Activated naive CD8-positive, alpha-beta T cell (primary cell): Measurements from ENCODE around the gene OCSTAMP.

Experiments used
- H3K27ac Mint-ChIP-seq: one replicate; pipeline ENCODE4 v1.8.0; 2021; ENCODE audit warnings: mixed read lengths
- H3K27me3 Mint-ChIP-seq: one replicate; pipeline ENCODE4 v1.8.0; 2021; ENCODE audit warnings: mixed read lengths
- H3K36me3 Mint-ChIP-seq: one replicate; pipeline ENCODE4 v1.8.0; 2021; ENCODE audit warnings: mixed read lengths
- H3K4me1 Mint-ChIP-seq: one replicate; pipeline ENCODE4 v1.8.0; 2021; ENCODE audit warnings: low read depth, mixed read lengths
- H3K4me3 Mint-ChIP-seq: one replicate; pipeline ENCODE4 v1.8.0; 2021; ENCODE audit warnings: mild to moderate bottlenecking, mixed read lengths
- H3K9me3 Mint-ChIP-seq: one replicate; pipeline ENCODE4 v1.8.0; 2021; ENCODE audit warnings: low read depth, mixed read lengths

OCSTAMP gene

GRCh38 chr20:46580613-46581205 lies 30.3 kb upstream of the OCSTAMP start:
- Mint-ChIP-seq H3K36me3 (peaks cover 2% of the 10 kb centered on the region), H3K27me3 (peaks cover 13% of the 10 kb centered on the region), H3K27ac (no peak overlapping the region), H3K4me1 (no peaks in the 10 kb centered on the region), H3K4me3 (no peak overlapping the region), H3K9me3 (no peaks in the 10 kb centered on the region)

DNA sequence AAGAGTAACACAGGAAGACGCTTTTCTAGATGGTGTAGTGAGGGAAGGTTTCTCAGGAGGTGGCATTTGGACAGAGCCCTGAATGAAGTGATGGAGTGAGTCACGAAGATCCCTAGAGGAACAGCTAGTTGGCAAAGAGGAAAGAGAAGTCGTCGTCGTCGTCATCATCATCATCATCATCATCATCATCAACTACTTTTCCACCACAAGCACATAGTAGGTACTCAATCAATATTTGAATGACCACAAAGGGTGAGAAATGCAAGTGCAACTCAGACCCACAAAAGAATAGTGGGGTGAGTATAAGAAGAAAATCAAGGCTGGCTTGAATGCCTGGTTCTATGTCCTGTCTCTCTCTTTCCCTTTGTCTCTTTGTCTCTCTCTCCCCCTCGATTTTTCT lies 28.3 kb upstream of the OCSTAMP start:
- no peaks in the 10 kb centered on the region for H3K9me3 Mint-ChIP-seq
- H3K4me1 Mint-ChIP-seq: no peaks in the 10 kb centered on the region
- no peak overlapping the region for H3K27ac Mint-ChIP-seq
- H3K4me3 Mint-ChIP-seq: no peak overlapping the region
- H3K27me3 Mint-ChIP-seq: peaks cover 11% of the 10 kb centered on the region
- no peaks in the 10 kb centered on the region for H3K36me3 Mint-ChIP-seq

DNA sequence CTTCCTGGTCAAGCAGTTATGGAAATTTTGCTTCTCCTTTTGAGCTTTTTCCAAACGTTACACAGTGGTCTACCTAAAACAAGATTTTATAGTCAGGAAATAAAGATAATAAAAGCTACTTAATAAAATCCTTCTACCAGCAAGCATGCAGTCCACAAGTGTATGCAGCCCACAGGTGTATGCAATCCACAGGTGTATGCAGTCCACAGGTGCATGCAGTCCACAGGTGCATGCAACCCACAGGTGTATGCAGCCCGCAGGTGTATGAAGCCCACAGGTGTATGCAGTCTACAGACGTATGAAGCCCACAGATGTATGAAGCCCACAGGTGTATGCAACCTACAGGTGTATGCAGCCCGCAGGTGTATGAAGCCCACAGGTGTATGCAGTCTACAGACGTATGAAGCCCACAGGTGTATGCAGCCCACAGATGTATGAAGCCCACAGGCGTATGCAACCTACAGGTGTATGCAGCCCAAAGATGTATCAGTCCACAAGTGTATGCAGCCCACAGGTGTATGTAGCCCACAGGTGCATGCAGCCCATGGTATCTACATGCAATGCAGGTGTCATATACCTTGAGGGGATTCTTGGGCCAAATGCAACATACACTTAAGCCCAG lies 26.4 kb upstream of the OCSTAMP start:
- peaks cover 13% of the 10 kb centered on the region for H3K27me3 Mint-ChIP-seq
- H3K4me3 Mint-ChIP-seq: no peak overlapping the region
- H3K27ac Mint-ChIP-seq: no peak overlapping the region
- no peaks in the 10 kb centered on the region for H3K9me3 Mint-ChIP-seq
- H3K4me1 Mint-ChIP-seq: no peaks in the 10 kb centered on the region
- H3K36me3 Mint-ChIP-seq: no peaks in the 10 kb centered on the region

DNA sequence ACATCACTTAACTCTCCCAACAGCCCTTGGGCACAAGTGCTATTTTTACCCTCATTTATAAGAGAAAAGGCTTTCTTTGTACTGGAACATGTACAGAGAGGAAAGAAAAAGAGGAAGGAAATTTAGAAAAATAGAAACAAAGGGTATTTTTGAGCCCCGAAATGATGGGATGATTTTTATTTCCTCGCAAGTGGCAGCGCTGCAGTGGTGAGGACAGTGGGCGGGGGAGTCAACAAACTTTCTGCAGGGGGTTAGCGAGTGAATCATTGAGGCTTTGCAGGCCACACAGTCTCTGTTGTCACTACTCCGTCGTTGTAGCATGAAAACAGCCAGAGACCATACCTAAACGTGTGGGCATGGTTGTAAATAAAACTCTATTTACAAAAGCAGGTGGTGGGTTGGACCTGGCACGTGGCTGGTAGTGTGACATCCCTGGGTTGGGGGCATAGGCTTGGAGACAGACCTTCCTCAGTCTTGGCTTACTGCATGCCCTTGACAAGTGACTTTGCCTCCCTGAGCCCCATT lies 25.5 kb upstream of the OCSTAMP start:
- Mint-ChIP-seq H3K4me3 (no peak overlapping the region), H3K9me3 (no peaks in the 10 kb centered on the region), H3K36me3 (no peaks in the 10 kb centered on the region), H3K4me1 (no peaks in the 10 kb centered on the region), H3K27ac (no peak overlapping the region), H3K27me3 (peaks cover 8% of the 10 kb centered on the region)

GRCh38 chr20:46575394-46575793 lies 24.9 kb upstream of the OCSTAMP start:
- no peak overlapping the region for H3K27ac Mint-ChIP-seq
- no peaks in the 10 kb centered on the region for H3K36me3 Mint-ChIP-seq

DNA sequence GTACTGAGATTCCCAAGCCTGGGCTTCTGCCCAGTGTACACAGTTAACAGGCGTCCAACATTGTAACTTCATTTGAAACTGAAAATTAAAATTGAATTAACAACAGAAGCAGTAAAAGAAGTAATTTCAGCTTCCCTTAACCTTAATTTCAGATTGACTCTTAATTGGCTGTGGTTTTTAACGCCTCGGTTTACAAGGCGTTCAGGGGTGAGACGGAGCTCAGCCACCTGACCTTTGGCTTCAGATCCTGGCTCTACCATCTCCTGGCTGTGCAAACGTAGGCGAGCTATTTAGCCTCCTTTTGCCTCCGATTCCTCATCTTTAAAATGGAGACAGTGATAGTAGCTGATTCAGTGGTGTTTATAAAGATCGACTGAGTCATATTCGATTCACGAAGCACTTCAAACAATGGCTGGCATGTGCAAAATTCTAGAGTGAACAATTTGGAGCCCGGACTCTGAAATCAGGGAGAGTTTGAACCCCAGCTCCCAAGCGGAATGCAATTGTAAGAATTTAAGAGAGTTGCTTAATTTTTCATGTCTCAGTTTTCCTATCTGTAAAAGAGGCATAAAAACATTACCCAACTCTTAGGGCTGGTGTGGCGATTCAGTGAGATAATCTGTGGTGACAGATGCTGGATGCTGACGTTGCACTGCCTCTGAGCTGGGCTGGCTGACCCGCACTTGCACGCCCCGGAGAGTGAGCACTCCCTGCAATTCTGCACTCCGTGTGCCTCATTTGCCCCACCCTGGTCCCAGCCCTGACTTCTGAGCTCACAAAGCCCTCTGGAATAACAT lies 23.5 kb upstream of the OCSTAMP start:
- Mint-ChIP-seq H3K27ac (no peak overlapping the region), H3K4me1 (no peaks in the 10 kb centered on the region), H3K36me3 (no peaks in the 10 kb centered on the region), H3K9me3 (no peaks in the 10 kb centered on the region), H3K27me3 (peaks cover 6% of the 10 kb centered on the region), H3K4me3 (no peak overlapping the region)

More at GRCh38 chr20:46575394-46575793, 24.9 kb upstream of the OCSTAMP start:
- Mint-ChIP-seq H3K4me3 (no peak overlapping the region), H3K27me3 (peaks cover 6% of the 10 kb centered on the region), H3K4me1 (no peaks in the 10 kb centered on the region), H3K9me3 (no peaks in the 10 kb centered on the region)

GRCh38 chr20:46573234-46573633 lies 22.8 kb upstream of the OCSTAMP start:
- H3K9me3 Mint-ChIP-seq: no peaks in the 10 kb centered on the region
- H3K36me3 Mint-ChIP-seq: no peaks in the 10 kb centered on the region
- peaks cover 6% of the 10 kb centered on the region for H3K27me3 Mint-ChIP-seq
- no peak overlapping the region for H3K4me3 Mint-ChIP-seq
- no peak overlapping the region for H3K27ac Mint-ChIP-seq
- no peaks in the 10 kb centered on the region for H3K4me1 Mint-ChIP-seq

- Mint-ChIP-seq H3K4me1 (no peaks in the 10 kb centered on the region), H3K36me3 (no peaks in the 10 kb centered on the region), H3K4me3 (no peak overlapping the region), H3K9me3 (no peaks in the 10 kb centered on the region), H3K27me3 (peaks cover 6% of the 10 kb centered on the region), H3K27ac (no peak overlapping the region)
Measured at GRCh38 chr20:46572790-46573189, 22.3 kb upstream of the OCSTAMP start.

- Mint-ChIP-seq H3K9me3 (no peaks in the 10 kb centered on the region), H3K4me3 (no peak overlapping the region), H3K27ac (no peak overlapping the region), H3K4me1 (no peaks in the 10 kb centered on the region), H3K27me3 (peaks cover 9% of the 10 kb centered on the region), H3K36me3 (no peaks in the 10 kb centered on the region)
Measured at GRCh38 chr20:46572153-46572552, 21.7 kb upstream of the OCSTAMP start.

- H3K4me3 Mint-ChIP-seq: no peak overlapping the region
- H3K9me3 Mint-ChIP-seq: no peaks in the 10 kb centered on the region
- no peaks in the 10 kb centered on the region for H3K36me3 Mint-ChIP-seq
- no peak overlapping the region for H3K27ac Mint-ChIP-seq
- peaks cover 9% of the 10 kb centered on the region for H3K27me3 Mint-ChIP-seq
- H3K4me1 Mint-ChIP-seq: no peaks in the 10 kb centered on the region
Measured at GRCh38 chr20:46571418-46571817, 21.0 kb upstream of the OCSTAMP start.

DNA sequence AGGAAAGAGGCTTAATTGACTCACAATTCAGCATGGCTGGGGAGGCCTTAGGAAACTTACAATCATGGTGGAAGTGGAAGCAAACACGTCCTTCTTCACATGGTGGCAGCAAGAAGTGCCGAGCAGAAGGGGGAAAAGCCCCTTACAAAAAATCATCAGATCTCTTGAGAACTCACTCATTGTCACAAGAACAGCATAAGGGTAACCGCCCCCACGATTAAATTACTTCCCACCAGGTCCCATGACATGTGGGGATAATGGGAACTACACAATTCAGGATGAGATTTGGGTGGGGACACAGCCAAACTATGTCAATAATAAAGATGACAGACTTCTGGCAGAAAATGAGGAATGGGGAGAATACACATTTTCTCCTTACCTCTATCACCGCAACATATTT lies 20.5 kb upstream of the OCSTAMP start:
- Mint-ChIP-seq H3K27me3 (peaks cover 9% of the 10 kb centered on the region), H3K4me1 (no peaks in the 10 kb centered on the region), H3K27ac (no peak overlapping the region), H3K4me3 (no peak overlapping the region), H3K36me3 (no peaks in the 10 kb centered on the region), H3K9me3 (no peaks in the 10 kb centered on the region)

DNA sequence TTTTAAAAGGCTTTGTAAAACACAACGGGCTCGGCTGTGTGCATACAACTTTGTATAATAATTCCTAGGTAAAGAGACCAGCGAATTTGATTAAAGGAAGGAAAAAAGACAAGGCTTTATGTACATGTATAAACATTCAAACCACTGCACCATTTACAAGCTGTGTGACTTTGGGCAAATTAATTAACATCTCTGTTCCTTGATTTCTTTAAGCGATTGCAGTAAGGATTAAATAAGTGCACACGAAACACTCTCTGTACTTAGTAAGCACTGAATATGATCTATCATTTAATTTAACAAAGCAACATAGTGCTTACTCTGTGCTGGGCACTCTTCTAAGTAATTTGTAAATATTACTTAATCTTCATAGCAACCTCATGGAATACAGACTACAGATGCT lies 19.5 kb upstream of the OCSTAMP start:
- no peak overlapping the region for H3K4me3 Mint-ChIP-seq
- no peaks in the 10 kb centered on the region for H3K36me3 Mint-ChIP-seq
- H3K27ac Mint-ChIP-seq: no peak overlapping the region
- H3K9me3 Mint-ChIP-seq: no peaks in the 10 kb centered on the region
- peaks cover 9% of the 10 kb centered on the region for H3K27me3 Mint-ChIP-seq
- no peaks in the 10 kb centered on the region for H3K4me1 Mint-ChIP-seq

- Mint-ChIP-seq H3K27ac (no peak overlapping the region), H3K4me3 (no peak overlapping the region), H3K36me3 (no peaks in the 10 kb centered on the region), H3K27me3 (peaks cover 7% of the 10 kb centered on the region), H3K9me3 (no peaks in the 10 kb centered on the region), H3K4me1 (no peaks in the 10 kb centered on the region)
Measured at GRCh38 chr20:46568570-46569129, 18.2 kb upstream of the OCSTAMP start.

DNA sequence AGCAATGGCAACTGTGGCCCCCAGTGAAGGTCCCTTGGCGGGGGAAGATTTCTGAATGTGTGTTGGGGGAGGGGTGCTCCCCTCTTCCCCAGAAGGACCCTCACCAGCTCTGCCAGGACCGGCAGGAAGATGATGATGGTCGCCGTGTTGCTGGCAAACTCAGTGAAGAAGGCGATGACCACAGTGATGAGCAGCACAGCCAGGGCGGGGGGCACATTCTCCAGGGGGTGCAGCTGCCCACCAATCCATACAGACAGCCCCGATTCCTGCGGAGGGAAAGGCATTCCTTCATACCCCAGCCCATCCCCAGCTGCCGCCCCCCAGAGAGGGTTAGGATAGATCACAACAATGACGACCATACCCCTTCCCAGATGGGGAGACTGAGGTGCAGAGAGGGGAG lies 15.7 kb upstream of the OCSTAMP start:
- Mint-ChIP-seq H3K4me1 (no peaks in the 10 kb centered on the region), H3K4me3 (no peak overlapping the region), H3K36me3 (no peaks in the 10 kb centered on the region), H3K9me3 (no peaks in the 10 kb centered on the region), H3K27ac (no peak overlapping the region), H3K27me3 (peaks cover 5% of the 10 kb centered on the region)
